ENCODE results near the gene LAMC2. TPM values are rescaled to one million over a fixed set of nuclear protein-coding genes. Genes with fewer than 3 reads are reported as not detected.

The LAMC2 gene
- total and polyA plus RNA-seq, 7 experiments from 2014 or later: 0.51 TPM; not detected in 6

GRCh38 chr1:183212870-183213269, 26.8 kb downstream of the LAMC2 start:
- Mint-ChIP-seq H3K4me1 (peaks cover 0 to 17% (median 11%) of the 10 kb centered on the region in 7 donors), H3K36me3 (peaks cover 0 to 3% (median 0%) of the 10 kb centered on the region in 5 donors), H3K27me3 (peaks cover 0 to 21% (median 12%) of the 10 kb centered on the region in 5 donors), H3K27ac (no peak overlapping the region), H3K9me3 (no peaks in the 10 kb centered on the region), H3K4me3 (no peak overlapping the region)
- ATAC-seq (no peak), DNase-seq (no peak)
- ChIA-PET CTCF (no interaction called here), POLR2A (no interaction called here)
- no peaks in the 10 kb centered on the region for H3K36me3 ChIP-seq (ENCODE audit: control insufficient read depth in 2 of 3, insufficient read depth in 3 of 3, low read length in 3 of 3)
- H3K4me1 ChIP-seq (ENCODE audit: control insufficient read depth in 2 of 2, insufficient read depth in 2 of 2, low read length in 2 of 2): no peaks in the 10 kb centered on the region
- no peak overlapping the region for H3K27ac ChIP-seq (ENCODE audit: low read depth, low read length)
- intact Hi-C loops (cut with micrococcal nuclease): no loop called here
- no peaks in the 10 kb centered on the region for H3K27me3 ChIP-seq (ENCODE audit: control insufficient read depth in 2 of 2, insufficient read depth in 2 of 2, low read length in 2 of 2)
- no peaks in the 10 kb centered on the region for H3K9me3 ChIP-seq (ENCODE audit: control insufficient read depth in 2 of 3, low read length in 3 of 3)
- H3K4me3 ChIP-seq (ENCODE audit: low read length): no peak overlapping the region

DNA sequence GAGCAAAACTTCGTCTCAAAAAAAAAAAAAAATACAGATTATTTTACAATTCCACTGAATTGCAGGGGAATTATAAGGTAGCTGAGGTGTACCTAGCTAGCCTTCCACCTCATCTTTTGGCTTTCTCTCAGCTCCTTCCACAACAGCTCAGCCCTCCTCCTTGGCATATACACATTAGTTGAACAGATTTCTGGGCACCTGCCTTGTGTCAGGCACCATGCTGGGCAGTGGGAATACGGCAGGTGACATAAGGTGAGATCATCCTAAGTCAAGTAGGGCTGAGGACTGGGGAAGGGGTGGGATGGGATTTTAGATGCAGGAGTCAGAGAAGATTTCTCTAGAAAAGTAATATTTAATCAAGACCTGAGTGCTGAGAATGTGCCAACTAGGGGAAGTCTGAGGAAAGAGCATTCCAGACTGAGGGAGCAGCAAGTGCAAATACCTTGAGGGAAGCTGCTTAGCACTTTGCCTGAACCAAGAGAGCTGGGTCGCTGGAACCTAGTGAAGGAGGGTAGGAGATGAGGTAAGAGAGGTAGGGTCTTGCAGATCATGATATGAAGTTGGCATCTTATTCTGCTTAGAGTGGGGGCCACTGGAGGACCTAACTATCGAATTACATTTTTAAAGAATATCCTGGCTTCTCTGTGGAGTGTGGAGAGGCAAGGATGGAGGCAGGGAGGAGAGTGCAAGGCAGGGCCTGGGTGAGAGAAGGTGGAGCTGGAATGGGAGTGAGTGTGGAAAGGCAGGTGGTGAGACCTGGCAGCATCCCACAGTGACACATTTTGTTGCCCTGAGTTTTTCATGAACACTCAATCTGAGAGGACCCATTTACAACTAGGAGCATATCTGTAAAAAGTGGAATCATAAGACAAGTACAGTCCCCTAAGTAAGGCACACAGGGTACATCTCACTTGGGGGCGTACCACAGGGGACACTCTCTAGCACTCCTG, 28.2 kb downstream of the LAMC2 start:
- Histone ChIP-seq H3K9me3 (ENCODE audit: control insufficient read depth in 2 of 3, low read length in 3 of 3) (no peaks in the 10 kb centered on the region), H3K36me3 (ENCODE audit: control insufficient read depth in 2 of 3, insufficient read depth in 3 of 3, low read length in 3 of 3) (no peaks in the 10 kb centered on the region), H3K27ac (ENCODE audit: low read depth, low read length) (no peak overlapping the region), H3K4me1 (ENCODE audit: control insufficient read depth in 2 of 2, insufficient read depth in 2 of 2, low read length in 2 of 2) (peaks cover 0 to 11% of the 10 kb centered on the region in 2 donors), H3K27me3 (ENCODE audit: control insufficient read depth in 2 of 2, insufficient read depth in 2 of 2, low read length in 2 of 2) (no peaks in the 10 kb centered on the region), H3K4me3 (ENCODE audit: low read length) (no peak overlapping the region)
- Mint-ChIP-seq H3K4me3 (no peak overlapping the region), H3K27me3 (peaks cover 0 to 21% (median 12%) of the 10 kb centered on the region in 5 donors), H3K36me3 (peaks cover 0 to 3% (median 0%) of the 10 kb centered on the region in 5 donors), H3K4me1 (peaks cover 8 to 31% (median 23%) of the 10 kb centered on the region in 7 donors), H3K9me3 (peaks cover 0 to under 1% (median 0%) of the 10 kb centered on the region in 11 donors), H3K27ac (no peak overlapping the region)
- no peak for ATAC-seq
- intact Hi-C loops (cut with micrococcal nuclease): no loop called here
- DNase-seq: no peak
- ChIA-PET CTCF (interaction anchor here (1.2 kb wide), 1 partner anchor 40 kb away, joined by 3 read pairs; no protein-coding TSS in a partner anchor), POLR2A (no interaction called here)

GRCh38 chr1:183215076-183215720, 29.1 kb downstream of the LAMC2 start:
- POLR2A ChIA-PET: no interaction called here
- no peaks in the 10 kb centered on the region for H3K9me3 ChIP-seq (ENCODE audit: control insufficient read depth in 2 of 3, low read length in 3 of 3)
- H3K4me1 Mint-ChIP-seq: peaks cover 13 to 40% (median 32%) of the 10 kb centered on the region in 7 donors

GRCh38 chr1:183215936-183216335, 29.9 kb downstream of the LAMC2 start:
- ChIA-PET CTCF (no interaction called here), POLR2A (no interaction called here)
- no peaks in the 10 kb centered on the region for H3K36me3 Mint-ChIP-seq
- no peak overlapping the region for H3K4me3 Mint-ChIP-seq
- no peak for ATAC-seq
- no peaks in the 10 kb centered on the region for H3K9me3 ChIP-seq (ENCODE audit: control insufficient read depth in 2 of 3, low read length in 3 of 3)
- peaks cover 0 to 1% (median 0%) of the 10 kb centered on the region in 11 donors for H3K9me3 Mint-ChIP-seq
- H3K27ac ChIP-seq (ENCODE audit: low read depth, low read length): no peak overlapping the region
- H3K27ac Mint-ChIP-seq: no peak overlapping the region
- H3K27me3 Mint-ChIP-seq: peaks cover 0 to 17% (median 12%) of the 10 kb centered on the region in 5 donors
- no peaks in the 10 kb centered on the region for H3K36me3 ChIP-seq (ENCODE audit: control insufficient read depth in 2 of 3, insufficient read depth in 3 of 3, low read length in 3 of 3)
- H3K27me3 ChIP-seq (ENCODE audit: control insufficient read depth in 2 of 2, insufficient read depth in 2 of 2, low read length in 2 of 2): no peaks in the 10 kb centered on the region
- peaks cover 0 to 21% of the 10 kb centered on the region in 2 donors for H3K4me1 ChIP-seq (ENCODE audit: control insufficient read depth in 2 of 2, insufficient read depth in 2 of 2, low read length in 2 of 2)
- peaks cover 13 to 44% (median 36%) of the 10 kb centered on the region in 7 donors for H3K4me1 Mint-ChIP-seq
- no peak for DNase-seq
- intact Hi-C loops (cut with micrococcal nuclease): no loop called here
- no peak overlapping the region for H3K4me3 ChIP-seq (ENCODE audit: low read length)

More at GRCh38 chr1:183215076-183215720, 29.1 kb downstream of the LAMC2 start:
- no peak overlapping the region for H3K27ac ChIP-seq (ENCODE audit: low read depth, low read length)
- peaks cover 0 to 20% of the 10 kb centered on the region in 2 donors for H3K4me1 ChIP-seq (ENCODE audit: control insufficient read depth in 2 of 2, insufficient read depth in 2 of 2, low read length in 2 of 2)
- H3K9me3 Mint-ChIP-seq: peaks cover 0 to 1% (median 0%) of the 10 kb centered on the region in 11 donors
- H3K27me3 Mint-ChIP-seq: peaks cover 0 to 19% (median 12%) of the 10 kb centered on the region in 5 donors
- DNase-seq (no peak), ATAC-seq (no peak)
- intact Hi-C loops (cut with micrococcal nuclease): no loop called here
- H3K36me3 ChIP-seq (ENCODE audit: control insufficient read depth in 2 of 3, insufficient read depth in 3 of 3, low read length in 3 of 3): no peaks in the 10 kb centered on the region
- CTCF ChIA-PET: no interaction called here
- no peak overlapping the region for H3K4me3 Mint-ChIP-seq
- no peaks in the 10 kb centered on the region for H3K27me3 ChIP-seq (ENCODE audit: control insufficient read depth in 2 of 2, insufficient read depth in 2 of 2, low read length in 2 of 2)
- H3K27ac Mint-ChIP-seq: no peak overlapping the region
- no peaks in the 10 kb centered on the region for H3K36me3 Mint-ChIP-seq
- no peak overlapping the region for H3K4me3 ChIP-seq (ENCODE audit: low read length)

GRCh38 chr1:183218027-183218618, 32.1 kb downstream of the LAMC2 start:
- POLR2A ChIA-PET: interaction anchor here (0.6 kb wide), 2 partner anchors 27 to 191 kb away, joined by 4 read pairs; no protein-coding TSS in a partner anchor
- intact Hi-C loops (cut with micrococcal nuclease): loop anchor here in 1 of 2 donors (2.0 kb wide), 1 partner anchor 23 kb away; no protein-coding TSS in a partner anchor
- peaks cover 0 to 8% (median 1%) of the 10 kb centered on the region in 5 donors for H3K27me3 Mint-ChIP-seq
- DNase-seq: no peak
- Histone ChIP-seq H3K4me1 (ENCODE audit: control insufficient read depth in 2 of 2, insufficient read depth in 2 of 2, low read length in 2 of 2) (peaks cover 0 to 21% of the 10 kb centered on the region in 2 donors), H3K27me3 (ENCODE audit: control insufficient read depth in 2 of 2, insufficient read depth in 2 of 2, low read length in 2 of 2) (no peaks in the 10 kb centered on the region), H3K36me3 (ENCODE audit: control insufficient read depth in 2 of 3, insufficient read depth in 3 of 3, low read length in 3 of 3) (no peaks in the 10 kb centered on the region), H3K27ac (ENCODE audit: low read depth, low read length) (no peak overlapping the region), H3K4me3 (ENCODE audit: low read length) (no peak overlapping the region), H3K9me3 (ENCODE audit: control insufficient read depth in 2 of 3, low read length in 3 of 3) (no peaks in the 10 kb centered on the region)
- peak overlapping the region in 8 of 9 donors; percentile 15 to 86 (median 41) for H3K27ac Mint-ChIP-seq
- CTCF ChIA-PET: no interaction called here
- peaks cover 13 to 44% (median 36%) of the 10 kb centered on the region in 7 donors for H3K4me1 Mint-ChIP-seq
- peak overlapping the region in 1 of 10 donors; percentile 62 for H3K4me3 Mint-ChIP-seq
- ATAC-seq: no peak
- H3K36me3 Mint-ChIP-seq: no peaks in the 10 kb centered on the region
- peaks cover 0 to 1% (median 0%) of the 10 kb centered on the region in 11 donors for H3K9me3 Mint-ChIP-seq

DNA sequence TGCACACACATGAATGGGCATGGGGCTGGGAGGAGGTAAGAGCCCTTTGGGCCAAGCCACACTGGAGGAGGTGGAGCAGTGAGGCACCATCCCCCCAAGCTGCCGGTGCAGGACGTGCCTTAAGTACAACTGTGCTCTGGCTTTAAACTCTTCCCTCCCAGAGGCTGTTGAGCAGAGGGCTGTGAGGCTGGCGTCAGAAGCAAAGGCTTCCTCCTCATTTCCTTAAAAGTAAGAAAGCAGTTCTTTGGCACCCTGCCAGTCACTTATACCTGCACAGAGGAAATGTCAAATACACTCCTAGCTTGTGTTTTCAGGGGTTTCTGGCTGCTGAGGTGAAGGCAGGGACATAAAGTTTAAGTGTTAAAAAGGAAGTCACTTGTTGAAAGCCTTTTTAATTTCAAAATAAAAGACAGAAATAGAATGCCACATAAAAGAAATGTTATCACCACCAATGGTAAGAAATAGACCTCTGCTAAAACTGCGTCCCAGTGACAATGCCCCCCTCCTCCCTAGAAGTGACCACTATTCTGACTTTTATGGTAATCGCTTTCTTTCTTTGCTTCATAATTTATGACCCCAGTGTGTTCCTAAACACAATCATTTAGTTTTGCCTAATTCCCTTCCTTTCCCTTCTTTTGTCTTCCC, 33.0 kb downstream of the LAMC2 start:
- Mint-ChIP-seq H3K36me3 (no peaks in the 10 kb centered on the region), H3K4me3 (peak overlapping the region in 9 of 10 donors; percentile 28 to 64 (median 53)), H3K27ac (peak overlapping the region in 8 of 9 donors; percentile 15 to 86 (median 41)), H3K27me3 (peaks cover 0 to 5% (median 0%) of the 10 kb centered on the region in 5 donors), H3K4me1 (peaks cover 13 to 44% (median 36%) of the 10 kb centered on the region in 7 donors), H3K9me3 (peaks cover 0 to 1% (median 0%) of the 10 kb centered on the region in 11 donors)
- H3K36me3 ChIP-seq (ENCODE audit: control insufficient read depth in 2 of 3, insufficient read depth in 3 of 3, low read length in 3 of 3): no peaks in the 10 kb centered on the region
- H3K4me1 ChIP-seq (ENCODE audit: control insufficient read depth in 2 of 2, insufficient read depth in 2 of 2, low read length in 2 of 2): peaks cover 0 to 21% of the 10 kb centered on the region in 2 donors
- H3K27me3 ChIP-seq (ENCODE audit: control insufficient read depth in 2 of 2, insufficient read depth in 2 of 2, low read length in 2 of 2): no peaks in the 10 kb centered on the region
- H3K27ac ChIP-seq (ENCODE audit: low read depth, low read length): no peak overlapping the region
- ATAC-seq (peak; percentile 84), DNase-seq (peak in 8 of 9 donors; percentile 10 to 89 (median 84))
- intact Hi-C loops (cut with micrococcal nuclease): loop anchor here in 1 of 2 donors (2.0 kb wide), 1 partner anchor 24 kb away; no protein-coding TSS in a partner anchor
- ChIA-PET CTCF (no interaction called here), POLR2A (interaction anchor here (0.6 kb wide), 3 partner anchors 28 to 320 kb away, joined by 3 to 4 read pairs (median 4); no protein-coding TSS in a partner anchor)
- no peak overlapping the region for H3K4me3 ChIP-seq (ENCODE audit: low read length)
- H3K9me3 ChIP-seq (ENCODE audit: control insufficient read depth in 2 of 3, low read length in 3 of 3): no peaks in the 10 kb centered on the region

Measured in naive thymus-derived CD4-positive, alpha-beta T cell (primary cell).